GM23338 (cell line): Measurements from ENCODE around the gene ZNF224. TPM values are rescaled to one million over a fixed set of nuclear protein-coding genes. Genes with fewer than 3 reads are reported as not detected.
A peak's percentile ranks its signal among the peaks of the same experiment; 100 is the strongest.

Experiments used
- ATAC-seq: fragments of 200-7000 bp; cut with Tn5 transposase; 3 replicates; pipeline ENCODE4 v1.9.1; 2020
- DNase-seq: peaks from one replicate; pipeline ENCODE4 v3.0.0-alpha.2; 2015; ENCODE audit warnings: low spot score
- H2AFZ ChIP-seq: fragments of 200-600 bp; sonication (generic); 2 replicates; pipeline ENCODE4 v1.8.0; 2016; ENCODE audit warnings: antibody characterized with exemption, mild to moderate bottlenecking, moderate library complexity
- H3F3A ChIP-seq: fragments of 200-600 bp; sonication (generic); replicated peaks from 2 replicates; pipeline ENCODE4 v1.8.0; 2017; ENCODE audit warnings: antibody characterized with exemption, mixed run types, low read depth
- H3K27ac ChIP-seq: fragments of 200-600 bp; sonication (generic); 2 replicates; pipeline ENCODE4 v1.6.1; 2016; ENCODE audit warnings: low read depth
- H3K27me3 ChIP-seq: fragments of 200-600 bp; sonication (generic); 2 replicates; pipeline ENCODE4 v1.8.0; 2016; ENCODE audit warnings: mild to moderate bottlenecking, mixed run types, moderate library complexity; ENCODE audit not compliant: insufficient read depth
- H3K36me3 ChIP-seq: fragments of 200-600 bp; sonication (generic); 2 replicates; pipeline ENCODE4 v1.8.0; 2016; ENCODE audit warnings: mild to moderate bottlenecking; ENCODE audit not compliant: insufficient read depth
- H3K4me1 ChIP-seq: fragments of 200-600 bp; sonication (generic); 2 replicates; pipeline ENCODE4 v1.8.0; 2016; ENCODE audit warnings: mild to moderate bottlenecking, moderate library complexity; ENCODE audit not compliant: insufficient read depth
- H3K4me2 ChIP-seq: fragments of 200-600 bp; sonication (generic); 2 replicates; pipeline ENCODE4 v1.7.1; 2017; ENCODE audit warnings: mixed run types
- H3K4me3 ChIP-seq: fragments of 200-600 bp; sonication (generic); 2 replicates; pipeline ENCODE4 v1.6.1; 2016; ENCODE audit warnings: mixed run types
- H3K79me2 ChIP-seq: fragments of 200-600 bp; sonication (generic); replicated peaks from 2 replicates; pipeline ENCODE4 v1.8.0; 2017; ENCODE audit warnings: mild to moderate bottlenecking; ENCODE audit not compliant: insufficient read depth
- H3K9me2 ChIP-seq: fragments of 200-600 bp; sonication (generic); 2 replicates; pipeline ENCODE4 v1.8.0; 2017; ENCODE audit not compliant: insufficient read depth
- H4K20me1 ChIP-seq: fragments of 200-600 bp; sonication (generic); replicated peaks from 2 replicates; pipeline ENCODE4 v1.8.0; 2017; ENCODE audit warnings: mild to moderate bottlenecking; ENCODE audit not compliant: insufficient read depth
- H3K27ac Mint-ChIP-seq: 2 replicates; pipeline ENCODE4 v1.8.0; 2020; ENCODE audit warnings: inconsistent platforms, mild to moderate bottlenecking, moderate library complexity, mixed read lengths
- H3K27me3 Mint-ChIP-seq: 3 replicates; pipeline ENCODE4 v1.8.0; 2022; ENCODE audit warnings: low read depth, mild to moderate bottlenecking, moderate library complexity, mixed read lengths, inconsistent platforms; ENCODE audit not compliant: insufficient read depth, poor library complexity
- H3K36me3 Mint-ChIP-seq: 3 replicates; pipeline ENCODE4 v1.8.0; 2021; ENCODE audit warnings: low read depth, mild to moderate bottlenecking, inconsistent platforms, moderate library complexity, mixed read lengths
- H3K4me1 Mint-ChIP-seq: 3 replicates; pipeline ENCODE4 v1.8.0; 2020; ENCODE audit warnings: mild to moderate bottlenecking, inconsistent platforms, mixed read lengths
- H3K4me3 Mint-ChIP-seq: 3 replicates; pipeline ENCODE4 v1.8.0; 2021; ENCODE audit warnings: moderate library complexity, mild to moderate bottlenecking, inconsistent platforms, mixed read lengths
- H3K9me3 Mint-ChIP-seq: 3 replicates; pipeline ENCODE4 v1.8.0; 2020; ENCODE audit warnings: moderate library complexity, mild to moderate bottlenecking, inconsistent platforms, mixed read lengths
- JUNB ChIP-seq: IDR thresholded peaks from one replicate; pipeline ENCODE4 v1.6.1; 2016; ENCODE audit warnings: antibody characterized with exemption; ENCODE audit not compliant: unreplicated experiment
- NANOG ChIP-seq: IDR thresholded peaks from 2 replicates; pipeline ENCODE4 v1.6.1; 2016; ENCODE audit warnings: antibody characterized with exemption, borderline replicate concordance
- POLR2AphosphoS5 ChIP-seq: IDR thresholded peaks from 2 replicates; pipeline ENCODE4 v1.6.1; 2016; ENCODE audit warnings: antibody characterized with exemption, low read depth
- STAT1 ChIP-seq: IDR thresholded peaks from one replicate; pipeline ENCODE4 v1.6.1; 2016; ENCODE audit warnings: antibody characterized with exemption; ENCODE audit not compliant: unreplicated experiment
- ZNF462 ChIP-seq: fragments of 250-450 bp; sonication (Bioruptor Pico); IDR thresholded peaks from 2 replicates; pipeline ENCODE4 v1.5.0; 2020; ENCODE audit warnings: mild to moderate bottlenecking, moderate library complexity
- polyA plus RNA-seq: library from polyadenylated mRNA; unstranded; fragments of >200 nt; fragmentation: Nextera tagmentation; extraction: Ambion mirVana; gene quantifications from 2 replicates; pipeline ENCODE4 v1.2.1, GENCODE V29; 2016
- total RNA-seq: library from RNA; depleted of rRNA; stranded (reverse); fragments of >200 nt; shearing (Covaris generic); gene quantifications from 2 replicates; pipeline ENCODE4 v1.2.3, GENCODE V29; 2014
- TF ChIP-seq, protein P1 (sequence below): IDR thresholded peaks from 2 replicates; pipeline ENCODE4 v1.6.1; 2016; ENCODE audit warnings: antibody characterized with exemption

Gene ZNF224
- total and polyA plus RNA-seq, 2 experiments from 2014 or later: 9.4 to 16.5 TPM

DNA sequence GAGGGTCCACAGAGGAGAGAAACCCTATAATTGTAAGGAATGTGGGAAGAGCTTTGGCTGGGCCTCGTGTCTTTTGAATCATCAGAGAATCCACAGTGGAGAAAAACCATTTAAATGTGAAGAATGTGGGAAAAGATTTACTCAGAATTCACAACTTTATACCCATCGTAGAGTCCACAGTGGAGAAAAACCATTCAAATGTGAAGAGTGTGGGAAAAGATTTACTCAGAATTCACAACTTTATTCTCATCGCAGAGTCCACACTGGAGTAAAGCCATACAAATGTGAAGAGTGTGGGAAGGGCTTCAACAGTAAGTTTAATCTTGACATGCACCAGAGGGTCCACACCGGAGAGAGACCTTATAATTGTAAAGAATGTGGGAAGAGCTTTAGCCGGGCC, 37.8 kb downstream of the ZNF224 start (continued):
- TF ChIP-seq, protein P1, sequence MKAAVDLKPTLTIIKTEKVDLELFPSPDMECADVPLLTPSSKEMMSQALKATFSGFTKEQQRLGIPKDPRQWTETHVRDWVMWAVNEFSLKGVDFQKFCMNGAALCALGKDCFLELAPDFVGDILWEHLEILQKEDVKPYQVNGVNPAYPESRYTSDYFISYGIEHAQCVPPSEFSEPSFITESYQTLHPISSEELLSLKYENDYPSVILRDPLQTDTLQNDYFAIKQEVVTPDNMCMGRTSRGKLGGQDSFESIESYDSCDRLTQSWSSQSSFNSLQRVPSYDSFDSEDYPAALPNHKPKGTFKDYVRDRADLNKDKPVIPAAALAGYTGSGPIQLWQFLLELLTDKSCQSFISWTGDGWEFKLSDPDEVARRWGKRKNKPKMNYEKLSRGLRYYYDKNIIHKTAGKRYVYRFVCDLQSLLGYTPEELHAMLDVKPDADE: no peak
- no peak for TF ChIP-seq JUNB

- TF ChIP-seq, protein P1: peak; percentile 84
- TF ChIP-seq STAT1 (no peak), POLR2AphosphoS5 (peak; percentile 66)
- DNase-seq (peak; percentile 76), ATAC-seq (peak; percentile 94)
- peak within 1 kb of the TSS; percentile 96 for H3K4me3 Mint-ChIP-seq
- H3K27ac Mint-ChIP-seq: peak within 1 kb of the TSS; percentile 11
- Histone ChIP-seq H3K4me1 (peaks cover 4% of the 10 kb centered on the region; the same call in 1 of the 2 replicates), H3K4me3 (peak within 1 kb of the TSS; percentile 97), H3F3A (no peaks in the 10 kb centered on the region), H3K4me2 (peak within 1 kb of the TSS; percentile 86), H3K27ac (no peak within 1 kb of the TSS), H4K20me1 (no peaks in the 10 kb centered on the region), H3K27me3 (no peaks in the 10 kb centered on the region), H2AFZ (peak within 1 kb of the TSS; percentile 100), H3K9me2 (no peaks in the 10 kb centered on the region), H3K79me2 (peaks cover 6% of the 10 kb centered on the region; the same call in 1 of the 2 replicates), H3K36me3 (no peaks in the 10 kb centered on the region; the same call in 1 of the 2 replicates)
- no peaks in the 10 kb centered on the region for H3K9me3 Mint-ChIP-seq
- H3K36me3 Mint-ChIP-seq: peaks cover 12% of the 10 kb centered on the region; the same call in 2 of the 3 replicates
- peaks cover 10% of the 10 kb centered on the region for H3K27me3 Mint-ChIP-seq
- peaks cover 7% of the 10 kb centered on the region; the same call in 2 of the 3 replicates for H3K4me1 Mint-ChIP-seq
Measured at GRCh38 chr19:44141191-44142058, 47.3 kb downstream of the ZNF224 start, which contains the start of gene ZNF234. Gene ZNF234 (plus strand): TSS chr19:44141554. CDS start chr19:44144633, 3,079 bp downstream.

GRCh38 chr19:44142059-44142433, 47.9 kb downstream of the ZNF224 start:
- Mint-ChIP-seq H3K36me3 (peaks cover 12% of the 10 kb centered on the region; the same call in 2 of the 3 replicates), H3K27ac (no peak overlapping the region), H3K4me1 (peaks cover 7% of the 10 kb centered on the region; the same call in 2 of the 3 replicates), H3K4me3 (peak overlapping the region; percentile 96), H3K9me3 (no peaks in the 10 kb centered on the region), H3K27me3 (peaks cover 10% of the 10 kb centered on the region)
- peaks cover 4% of the 10 kb centered on the region; the same call in 1 of the 2 replicates for H3K4me1 ChIP-seq
- H2AFZ ChIP-seq: peak overlapping the region; percentile 100
- H4K20me1 ChIP-seq: no peaks in the 10 kb centered on the region
- H3K4me2 ChIP-seq: peak overlapping the region; percentile 86
- no peaks in the 10 kb centered on the region for H3K27me3 ChIP-seq
- no peaks in the 10 kb centered on the region; the same call in 1 of the 2 replicates for H3K36me3 ChIP-seq
- no peak overlapping the region for H3K27ac ChIP-seq
- no peaks in the 10 kb centered on the region for H3K9me2 ChIP-seq
- TF ChIP-seq STAT1 (no peak), POLR2AphosphoS5 (no peak), ZNF462 (CRISPR knock-in tag) (no peak), NANOG (no peak)
- DNase-seq (no peak), ATAC-seq (peak; percentile 23)
- H3F3A ChIP-seq: no peaks in the 10 kb centered on the region
- peaks cover 6% of the 10 kb centered on the region; the same call in 1 of the 2 replicates for H3K79me2 ChIP-seq
- H3K4me3 ChIP-seq: peak overlapping the region; percentile 97
